Measurements from ENCODE around the gene MTRFR. TPM values are rescaled to one million over a fixed set of nuclear protein-coding genes. Genes with fewer than 3 reads are reported as not detected.

Gene MTRFR
- total RNA-seq, 6 donors from 2014 or later, result 9.4 to 27.4 (median 13.6) TPM

DNA sequence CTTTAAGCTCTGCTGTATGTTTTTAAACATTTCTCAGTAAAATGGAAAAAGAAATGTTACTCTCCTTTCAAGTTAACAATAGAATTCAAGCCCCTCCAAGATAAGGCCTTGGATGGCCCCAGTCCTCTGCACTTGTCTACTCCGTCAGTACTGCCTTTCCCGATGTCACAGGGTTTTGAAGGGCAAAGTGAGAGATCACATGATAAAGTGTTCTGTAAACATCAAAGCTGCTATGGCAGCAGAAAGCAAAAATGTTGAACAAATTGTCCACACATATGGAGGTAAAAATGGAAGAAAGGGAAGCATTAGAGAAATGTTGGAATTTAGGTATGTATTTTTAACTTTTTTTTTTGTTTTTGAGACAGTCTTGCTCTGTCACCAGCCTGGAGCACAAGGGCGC, 71.9 kb downstream of the MTRFR start:
- H3K4me3 ChIP-seq, result no peak overlapping the region
- no peak for DNase-seq
- H3K27ac ChIP-seq, result no peak overlapping the region
- TF ChIP-seq, protein P1, sequence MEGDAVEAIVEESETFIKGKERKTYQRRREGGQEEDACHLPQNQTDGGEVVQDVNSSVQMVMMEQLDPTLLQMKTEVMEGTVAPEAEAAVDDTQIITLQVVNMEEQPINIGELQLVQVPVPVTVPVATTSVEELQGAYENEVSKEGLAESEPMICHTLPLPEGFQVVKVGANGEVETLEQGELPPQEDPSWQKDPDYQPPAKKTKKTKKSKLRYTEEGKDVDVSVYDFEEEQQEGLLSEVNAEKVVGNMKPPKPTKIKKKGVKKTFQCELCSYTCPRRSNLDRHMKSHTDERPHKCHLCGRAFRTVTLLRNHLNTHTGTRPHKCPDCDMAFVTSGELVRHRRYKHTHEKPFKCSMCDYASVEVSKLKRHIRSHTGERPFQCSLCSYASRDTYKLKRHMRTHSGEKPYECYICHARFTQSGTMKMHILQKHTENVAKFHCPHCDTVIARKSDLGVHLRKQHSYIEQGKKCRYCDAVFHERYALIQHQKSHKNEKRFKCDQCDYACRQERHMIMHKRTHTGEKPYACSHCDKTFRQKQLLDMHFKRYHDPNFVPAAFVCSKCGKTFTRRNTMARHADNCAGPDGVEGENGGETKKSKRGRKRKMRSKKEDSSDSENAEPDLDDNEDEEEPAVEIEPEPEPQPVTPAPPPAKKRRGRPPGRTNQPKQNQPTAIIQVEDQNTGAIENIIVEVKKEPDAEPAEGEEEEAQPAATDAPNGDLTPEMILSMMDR (IDR thresholded peaks at IDR 0.05), result no peak
- TF ChIP-seq EP300 (IDR thresholded peaks at IDR 0.05) (no peak), POLR2A (IDR thresholded peaks at IDR 0.05) (no peak), POLR2AphosphoS5 (IDR thresholded peaks at IDR 0.05) (no peak)
- no peaks in the 10 kb centered on the region for H3K27me3 ChIP-seq
- no peaks in the 10 kb centered on the region for H3K4me1 ChIP-seq
- ATAC-seq (ENCODE audit: low FRiP score in 2 of 2), result no peak
- H3K36me3 ChIP-seq, result peaks cover 37 to 98% (median 82%) of the 10 kb centered on the region in 4 donors
- WGBS, 2 donors, result 71 to 77% methylated on average over 3 of the region's 3 CpGs
- no peaks in the 10 kb centered on the region for H3K9me3 ChIP-seq

DNA sequence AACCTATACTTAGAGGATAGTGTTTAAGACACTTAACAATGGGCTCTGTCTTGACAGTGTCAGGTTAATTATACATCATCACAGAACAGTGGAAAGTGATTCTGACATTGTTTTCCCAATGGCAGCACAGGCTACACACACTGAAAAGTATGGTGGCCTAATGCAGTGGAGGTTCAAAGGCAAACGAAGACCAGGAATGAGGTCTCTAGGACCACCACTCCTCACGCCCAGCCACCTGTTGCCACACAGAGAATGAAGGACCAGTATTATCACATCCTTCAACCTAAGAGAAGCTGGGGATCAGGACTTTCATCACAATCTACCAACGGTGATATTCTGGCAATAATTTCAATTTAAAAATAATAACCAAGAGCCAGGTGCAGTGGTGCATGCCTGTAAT, 73.0 kb downstream of the MTRFR start:
- Histone ChIP-seq H3K36me3 (peaks cover 41 to 98% (median 82%) of the 10 kb centered on the region in 4 donors), H3K9me3 (no peaks in the 10 kb centered on the region), H3K4me1 (no peaks in the 10 kb centered on the region), H3K4me3 (no peak overlapping the region), H3K27ac (no peak overlapping the region), H3K27me3 (no peaks in the 10 kb centered on the region)
- TF ChIP-seq EP300 (IDR thresholded peaks at IDR 0.05), result no peak
- TF ChIP-seq POLR2AphosphoS5 (IDR thresholded peaks at IDR 0.05), result no peak
- TF ChIP-seq POLR2A (IDR thresholded peaks at IDR 0.05), result no peak
- TF ChIP-seq, protein P1 (IDR thresholded peaks at IDR 0.05), result no peak
- no peak for DNase-seq
- 92 to 94% methylated on average over 3 of the region's 3 CpGs for WGBS, 2 donors
- ATAC-seq (ENCODE audit: low FRiP score in 2 of 2), result no peak

Small RNA genes lying within 50 kb of the gene (small RNA-seq; reads per million reads assigned to genes)
- 0 to 0.59 (median 0.35) reads per million in 4 donors for gene RNA5SP375

Other genes starting within 250 kb of the MTRFR start
- 10 to 100 TPM; 17.5 to 56.6 (median 29.4) TPM for gene PITPNM2, start 82.3 kb upstream of the MTRFR start, total RNA-seq
- 10 to 100 TPM; 12.6 to 82.8 (median 17.6) TPM for gene MPHOSPH9, start 295 bp upstream of the MTRFR start, total RNA-seq
- gene CDK2AP1, start 38.4 kb downstream of the MTRFR start, total RNA-seq, result 100 to 1,000 TPM in 1 of 6 donors, 10 to 100 TPM in 5; 29.3 to 122 (median 75.4) TPM
- 10 to 100 TPM in 5 of 6 donors, 1 to 10 TPM in 1; 7.5 to 25.2 (median 20.3) TPM for gene SBNO1, start 131.4 kb downstream of the MTRFR start, total RNA-seq
- gene KMT5A, start 150.7 kb downstream of the MTRFR start, total RNA-seq, result 10 to 100 TPM; 35.1 to 50.2 (median 43.8) TPM
- 10 to 100 TPM; 12.5 to 29.9 (median 14.6) TPM for gene RILPL2, start 203.2 kb downstream of the MTRFR start, total RNA-seq
- 10 to 100 TPM; 16.7 to 50.3 (median 26.6) TPM for gene SNRNP35, start 224.7 kb downstream of the MTRFR start, total RNA-seq

Measured in upper lobe of left lung (tissue), 6 donors.